ENCODE measurements around the gene ZNF581. TPM values are rescaled to one million over a fixed set of nuclear protein-coding genes. Genes with fewer than 3 reads are reported as not detected.

Gene ZNF581
- polyA plus RNA-seq, 4 donors = 15.9 to 29.2 (median 23.3) TPM

DNA sequence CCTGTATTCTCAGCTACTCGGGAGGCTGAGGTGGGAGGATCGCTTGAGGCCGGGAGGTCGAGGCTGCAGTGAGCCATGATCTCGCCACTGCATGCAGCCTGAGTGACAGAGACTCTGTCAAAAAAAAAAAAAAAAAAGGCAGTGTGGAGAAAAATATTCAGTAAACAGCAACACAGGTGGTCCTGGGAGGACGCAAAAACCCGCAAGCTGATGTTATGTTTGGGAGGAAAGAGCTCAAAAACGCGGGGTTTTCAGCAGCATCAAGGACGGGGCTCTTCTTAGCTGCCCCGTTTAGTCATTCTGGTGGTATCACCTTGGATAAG is 18.5 kb upstream of the ZNF581 start:
- Histone ChIP-seq H3K4me3 (ENCODE audit: low read depth in 1 of 3, low read length in 3 of 3) (peak overlapping the region; percentile 17 to 67 (median 51)), H3K36me3 (ENCODE audit: control insufficient read depth in 3 of 3, insufficient read depth in 2 of 3, low read depth in 1 of 3, low read length in 3 of 3) (peaks cover 0 to 28% (median 0%) of the 10 kb centered on the region in 3 donors), H3K27ac (ENCODE audit: low read depth in 1 of 3, low read length in 2 of 3) (peak overlapping the region in 2 of 3 donors; percentile 67 to 91), H3K27me3 (ENCODE audit: control insufficient read depth in 3 of 3, insufficient read depth in 3 of 3, low read length in 3 of 3) (no peaks in the 10 kb centered on the region), H3K4me1 (ENCODE audit: control insufficient read depth in 3 of 3, insufficient read depth in 2 of 3, low read depth in 1 of 3, low read length in 2 of 3) (peaks cover 4 to 13% (median 5%) of the 10 kb centered on the region in 3 donors), H3K9me3 (ENCODE audit: control insufficient read depth in 2 of 2, insufficient read depth in 1 of 2, low read depth in 1 of 2, low read length in 1 of 2) (no peaks in the 10 kb centered on the region)
- no peak for FAIRE-seq
- WGBS, 3 donors = 29 to 45% (median 36%) methylated on average over 11 of the region's 11 CpGs
- no peak for DNase-seq

DNA sequence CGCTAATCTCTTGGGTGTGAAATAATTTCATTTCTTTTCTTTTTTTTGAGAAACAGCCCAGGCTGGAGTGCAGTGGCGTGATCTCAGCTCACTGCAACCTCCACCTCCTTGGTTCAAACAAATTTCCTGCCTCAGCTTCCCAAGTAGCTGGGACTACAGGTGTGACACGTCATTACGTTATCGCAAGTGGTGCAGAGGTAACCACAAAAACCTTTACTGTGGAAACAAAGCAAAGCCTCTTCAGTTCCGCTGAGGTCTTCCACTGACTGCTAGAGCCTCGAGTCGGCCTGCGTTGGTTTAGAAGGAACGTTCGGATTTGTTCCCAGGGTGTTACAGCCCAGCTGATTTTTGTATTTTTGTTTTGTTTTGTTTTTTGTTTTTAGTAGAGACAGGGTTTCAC is 17.1 kb upstream of the ZNF581 start:
- Histone ChIP-seq H3K9me3 (ENCODE audit: control insufficient read depth in 2 of 2, insufficient read depth in 1 of 2, low read depth in 1 of 2, low read length in 1 of 2) (no peaks in the 10 kb centered on the region), H3K4me1 (ENCODE audit: control insufficient read depth in 3 of 3, insufficient read depth in 2 of 3, low read depth in 1 of 3, low read length in 2 of 3) (peaks cover 4 to 13% (median 5%) of the 10 kb centered on the region in 3 donors), H3K36me3 (ENCODE audit: control insufficient read depth in 3 of 3, insufficient read depth in 2 of 3, low read depth in 1 of 3, low read length in 3 of 3) (peaks cover 0 to 17% (median 0%) of the 10 kb centered on the region in 3 donors), H3K27me3 (ENCODE audit: control insufficient read depth in 3 of 3, insufficient read depth in 3 of 3, low read length in 3 of 3) (no peaks in the 10 kb centered on the region), H3K4me3 (ENCODE audit: low read depth in 1 of 3, low read length in 3 of 3) (no peak overlapping the region), H3K27ac (ENCODE audit: low read depth in 1 of 3, low read length in 2 of 3) (peak overlapping the region in 1 of 3 donors; percentile 61)
- FAIRE-seq = no peak
- 9 to 49% (median 22%) methylated on average over 11 of the region's 11 CpGs for WGBS, 3 donors
- peak in 1 of 2 donors; percentile 75 for DNase-seq

DNA sequence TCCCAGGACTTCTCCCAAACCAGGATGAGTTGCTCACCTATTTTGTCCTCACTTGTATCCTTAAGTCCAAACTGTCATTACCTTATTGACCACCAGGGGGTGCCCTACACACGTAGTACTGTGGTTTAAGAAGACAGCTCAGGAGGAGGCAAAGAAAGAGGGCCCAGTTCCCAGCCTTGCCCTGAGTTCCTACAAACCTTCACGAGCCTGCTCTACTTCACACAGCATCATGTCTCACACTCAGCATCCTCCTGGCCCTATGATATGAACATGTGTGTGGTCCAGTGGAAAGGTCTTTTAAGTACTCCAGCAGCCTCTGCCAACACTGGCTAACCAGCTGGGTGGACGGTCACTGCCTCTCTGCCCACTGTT is 11.0 kb upstream of the ZNF581 start:
- H3K27me3 ChIP-seq (ENCODE audit: control insufficient read depth in 3 of 3, insufficient read depth in 3 of 3, low read length in 3 of 3) = no peaks in the 10 kb centered on the region
- no peak overlapping the region for H3K4me3 ChIP-seq (ENCODE audit: low read depth in 1 of 3, low read length in 3 of 3)
- DNase-seq = peak; percentile 94 to 95
- WGBS, 3 donors = 23 to 30% (median 28%) methylated on average over 3 of the region's 3 CpGs
- peaks cover 3 to 10% (median 8%) of the 10 kb centered on the region in 3 donors for H3K4me1 ChIP-seq (ENCODE audit: control insufficient read depth in 3 of 3, insufficient read depth in 2 of 3, low read depth in 1 of 3, low read length in 2 of 3)
- no peaks in the 10 kb centered on the region for H3K9me3 ChIP-seq (ENCODE audit: control insufficient read depth in 2 of 2, insufficient read depth in 1 of 2, low read depth in 1 of 2, low read length in 1 of 2)
- FAIRE-seq = no peak
- peak overlapping the region in 1 of 3 donors; percentile 52 for H3K27ac ChIP-seq (ENCODE audit: low read depth in 1 of 3, low read length in 2 of 3)
- H3K36me3 ChIP-seq (ENCODE audit: control insufficient read depth in 3 of 3, insufficient read depth in 2 of 3, low read depth in 1 of 3, low read length in 3 of 3) = peaks cover 0 to 6% (median 0%) of the 10 kb centered on the region in 3 donors

DNA sequence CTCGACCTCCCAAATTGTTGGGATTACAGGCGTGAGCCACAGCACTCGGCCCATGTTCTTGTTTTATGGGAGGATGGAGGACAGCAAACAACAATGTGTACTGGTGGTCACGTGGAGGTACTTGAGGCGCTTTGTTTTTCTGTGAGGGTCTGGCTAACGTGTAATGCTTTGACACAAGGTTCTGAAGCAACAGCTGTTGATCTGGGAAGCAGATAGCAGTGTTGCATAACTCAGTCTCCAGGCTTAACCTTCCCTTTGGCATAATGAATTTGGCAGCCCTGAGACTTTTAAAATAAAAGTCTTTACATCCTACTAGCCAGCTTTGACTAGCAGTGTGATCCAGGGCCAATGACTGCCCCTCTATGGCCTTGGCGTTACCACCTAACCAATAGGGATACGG is 9.6 kb upstream of the ZNF581 start:
- H3K9me3 ChIP-seq (ENCODE audit: control insufficient read depth in 2 of 2, insufficient read depth in 1 of 2, low read depth in 1 of 2, low read length in 1 of 2) = no peaks in the 10 kb centered on the region
- FAIRE-seq (no peak), DNase-seq (no peak)
- H3K4me1 ChIP-seq (ENCODE audit: control insufficient read depth in 3 of 3, insufficient read depth in 2 of 3, low read depth in 1 of 3, low read length in 2 of 3) = peaks cover 3 to 10% (median 8%) of the 10 kb centered on the region in 3 donors
- peaks cover 0 to 16% (median 0%) of the 10 kb centered on the region in 3 donors for H3K36me3 ChIP-seq (ENCODE audit: control insufficient read depth in 3 of 3, insufficient read depth in 2 of 3, low read depth in 1 of 3, low read length in 3 of 3)
- whole genome bisulfite sequencing, 3 donors = 78 to 91% (median 89%) methylated on average over 8 of the region's 8 CpGs
- no peak overlapping the region for H3K4me3 ChIP-seq (ENCODE audit: low read depth in 1 of 3, low read length in 3 of 3)
- no peak overlapping the region for H3K27ac ChIP-seq (ENCODE audit: low read depth in 1 of 3, low read length in 2 of 3)
- H3K27me3 ChIP-seq (ENCODE audit: control insufficient read depth in 3 of 3, insufficient read depth in 3 of 3, low read length in 3 of 3) = no peaks in the 10 kb centered on the region

DNA sequence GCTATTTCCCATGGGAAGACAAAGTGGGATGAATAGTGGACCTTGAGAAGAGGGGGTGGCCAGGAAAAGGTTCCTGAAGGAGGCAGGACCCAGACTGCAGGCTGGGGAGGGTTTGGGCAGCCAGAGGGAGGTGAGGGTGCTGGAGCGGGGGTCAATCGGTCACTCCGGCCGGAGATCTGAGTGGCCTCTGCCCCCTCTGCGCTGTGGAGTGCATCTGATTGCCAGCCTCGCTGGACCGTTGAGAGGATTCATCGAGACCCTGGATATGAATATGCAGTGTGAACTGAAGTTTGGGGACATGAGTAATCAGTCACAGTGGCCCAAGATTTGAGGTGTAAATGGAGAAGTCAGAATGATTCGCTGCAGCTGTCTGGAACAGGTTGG is 8.1 kb upstream of the ZNF581 start:
- no peaks in the 10 kb centered on the region for H3K27me3 ChIP-seq (ENCODE audit: control insufficient read depth in 3 of 3, insufficient read depth in 3 of 3, low read length in 3 of 3)
- H3K4me1 ChIP-seq (ENCODE audit: control insufficient read depth in 3 of 3, insufficient read depth in 2 of 3, low read depth in 1 of 3, low read length in 2 of 3) = peaks cover 4 to 15% (median 10%) of the 10 kb centered on the region in 3 donors
- peak overlapping the region; percentile 83 to 96 (median 96) for H3K4me3 ChIP-seq (ENCODE audit: low read depth in 1 of 3, low read length in 3 of 3)
- FAIRE-seq = no peak
- H3K36me3 ChIP-seq (ENCODE audit: control insufficient read depth in 3 of 3, insufficient read depth in 2 of 3, low read depth in 1 of 3, low read length in 3 of 3) = peaks cover 0 to 19% (median 0%) of the 10 kb centered on the region in 3 donors
- peak overlapping the region; percentile 79 to 100 (median 92) for H3K27ac ChIP-seq (ENCODE audit: low read depth in 1 of 3, low read length in 2 of 3)
- 4 to 7% (median 6%) methylated on average over 9 of the region's 9 CpGs for WGBS, 3 donors
- DNase-seq = no peak
- no peaks in the 10 kb centered on the region for H3K9me3 ChIP-seq (ENCODE audit: control insufficient read depth in 2 of 2, insufficient read depth in 1 of 2, low read depth in 1 of 2, low read length in 1 of 2)

DNA sequence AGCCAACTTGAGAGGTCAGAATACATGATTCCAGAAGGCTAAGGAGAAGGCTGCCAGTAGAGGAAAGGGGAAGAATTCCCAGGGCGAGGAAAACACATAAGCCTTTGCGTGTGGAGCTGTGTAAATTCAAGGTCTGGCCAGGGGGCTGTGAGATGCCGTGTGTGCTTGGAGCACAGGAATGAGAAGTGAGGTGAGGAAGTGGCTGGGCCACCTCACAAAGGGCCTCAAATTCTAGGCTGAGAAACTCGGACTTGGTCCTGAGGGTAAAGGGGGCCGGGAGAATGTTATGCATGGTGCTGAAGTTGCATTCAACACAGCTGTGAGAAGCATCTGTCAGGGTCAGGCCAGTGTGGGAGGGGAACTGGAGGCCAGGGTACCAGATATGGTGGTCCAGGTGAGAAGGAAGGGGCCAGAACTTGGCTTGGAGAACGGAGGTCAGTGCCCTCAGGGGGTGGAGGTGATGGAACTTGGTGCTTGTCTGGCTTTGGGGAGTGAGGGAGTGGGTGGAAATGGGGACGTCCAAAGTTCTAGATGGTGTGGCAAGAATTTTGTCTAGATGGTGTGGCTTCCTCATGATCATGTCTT is 7.5 kb upstream of the ZNF581 start:
- H3K9me3 ChIP-seq (ENCODE audit: control insufficient read depth in 2 of 2, insufficient read depth in 1 of 2, low read depth in 1 of 2, low read length in 1 of 2) = no peaks in the 10 kb centered on the region
- peaks cover 0 to 19% (median 0%) of the 10 kb centered on the region in 3 donors for H3K36me3 ChIP-seq (ENCODE audit: control insufficient read depth in 3 of 3, insufficient read depth in 2 of 3, low read depth in 1 of 3, low read length in 3 of 3)
- H3K4me1 ChIP-seq (ENCODE audit: control insufficient read depth in 3 of 3, insufficient read depth in 2 of 3, low read depth in 1 of 3, low read length in 2 of 3) = peaks cover 4 to 19% (median 10%) of the 10 kb centered on the region in 3 donors
- no peak for DNase-seq
- peak overlapping the region in 2 of 3 donors; percentile 92 to 100 for H3K27ac ChIP-seq (ENCODE audit: low read depth in 1 of 3, low read length in 2 of 3)
- H3K4me3 ChIP-seq (ENCODE audit: low read depth in 1 of 3, low read length in 3 of 3) = peak overlapping the region; percentile 83 to 96 (median 96)
- no peaks in the 10 kb centered on the region for H3K27me3 ChIP-seq (ENCODE audit: control insufficient read depth in 3 of 3, insufficient read depth in 3 of 3, low read length in 3 of 3)
- WGBS, 3 donors = 49 to 59% (median 53%) methylated on average over 7 of the region's 7 CpGs
- no peak for FAIRE-seq

DNA sequence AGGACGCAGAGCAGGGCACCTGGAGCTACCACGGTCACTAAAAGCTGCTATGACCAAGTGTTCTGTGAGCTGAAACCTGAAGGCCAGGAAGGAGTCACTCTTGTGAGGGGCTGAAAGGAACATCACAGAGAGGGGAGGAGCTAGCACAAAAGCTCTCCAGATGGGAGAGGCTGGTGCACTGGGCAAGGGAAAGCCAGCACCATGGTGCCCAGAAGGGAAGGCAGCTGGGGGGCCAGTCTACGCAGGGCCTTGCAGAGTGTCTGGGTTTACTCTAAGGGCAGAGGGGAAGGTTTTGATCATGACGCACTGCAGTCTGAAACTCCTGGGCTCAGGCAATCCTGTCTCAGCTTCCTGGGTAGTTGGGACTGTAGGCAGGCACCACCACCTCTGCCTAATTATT is 6.7 kb upstream of the ZNF581 start:
- H3K9me3 ChIP-seq (ENCODE audit: control insufficient read depth in 2 of 2, insufficient read depth in 1 of 2, low read depth in 1 of 2, low read length in 1 of 2) = no peaks in the 10 kb centered on the region
- no peak overlapping the region for H3K4me3 ChIP-seq (ENCODE audit: low read depth in 1 of 3, low read length in 3 of 3)
- H3K27ac ChIP-seq (ENCODE audit: low read depth in 1 of 3, low read length in 2 of 3) = no peak overlapping the region
- no peak for FAIRE-seq
- H3K4me1 ChIP-seq (ENCODE audit: control insufficient read depth in 3 of 3, insufficient read depth in 2 of 3, low read depth in 1 of 3, low read length in 2 of 3) = peaks cover 5 to 19% (median 10%) of the 10 kb centered on the region in 3 donors
- WGBS, 3 donors = 82 to 87% (median 82%) methylated on average over 4 of the region's 4 CpGs
- DNase-seq = no peak
- no peaks in the 10 kb centered on the region for H3K27me3 ChIP-seq (ENCODE audit: control insufficient read depth in 3 of 3, insufficient read depth in 3 of 3, low read length in 3 of 3)
- peaks cover 0 to 19% (median 0%) of the 10 kb centered on the region in 3 donors for H3K36me3 ChIP-seq (ENCODE audit: control insufficient read depth in 3 of 3, insufficient read depth in 2 of 3, low read depth in 1 of 3, low read length in 3 of 3)

DNA sequence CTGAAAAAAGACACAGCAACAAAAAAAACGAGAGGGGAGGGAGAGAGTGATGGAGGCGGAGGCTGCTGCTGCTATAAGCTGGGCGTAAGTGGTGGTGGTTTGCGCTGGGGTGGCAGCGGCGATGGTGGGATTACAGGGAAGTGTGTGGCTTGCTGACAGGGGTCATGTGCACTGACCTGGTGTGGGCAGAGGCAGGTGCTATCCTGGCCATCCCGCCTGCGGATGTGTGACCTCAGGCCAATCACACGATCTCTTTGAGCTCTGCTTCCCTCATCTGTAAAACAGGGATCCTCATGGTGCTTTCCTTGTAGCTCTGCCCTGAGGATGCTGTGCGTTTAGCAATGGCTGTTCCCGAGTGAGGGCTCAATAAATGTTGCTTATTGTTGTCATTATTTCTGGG is 5.9 kb upstream of the ZNF581 start:
- no peaks in the 10 kb centered on the region for H3K9me3 ChIP-seq (ENCODE audit: control insufficient read depth in 2 of 2, insufficient read depth in 1 of 2, low read depth in 1 of 2, low read length in 1 of 2)
- peaks cover 0 to 19% (median 0%) of the 10 kb centered on the region in 3 donors for H3K36me3 ChIP-seq (ENCODE audit: control insufficient read depth in 3 of 3, insufficient read depth in 2 of 3, low read depth in 1 of 3, low read length in 3 of 3)
- DNase-seq (no peak), FAIRE-seq (no peak)
- no peak overlapping the region for H3K27ac ChIP-seq (ENCODE audit: low read depth in 1 of 3, low read length in 2 of 3)
- H3K4me1 ChIP-seq (ENCODE audit: control insufficient read depth in 3 of 3, insufficient read depth in 2 of 3, low read depth in 1 of 3, low read length in 2 of 3) = peaks cover 10 to 25% (median 11%) of the 10 kb centered on the region in 3 donors
- WGBS, 3 donors = 77 to 84% (median 82%) methylated on average over 11 of the region's 11 CpGs
- H3K27me3 ChIP-seq (ENCODE audit: control insufficient read depth in 3 of 3, insufficient read depth in 3 of 3, low read length in 3 of 3) = no peaks in the 10 kb centered on the region
- no peak overlapping the region for H3K4me3 ChIP-seq (ENCODE audit: low read depth in 1 of 3, low read length in 3 of 3)

Data from small intestine (tissue), 7 donors.